Kidney glomerular epithelial cell (primary cell): Measurements from ENCODE around the gene FSD1L.
"Not testable (repeated sequence)": the region's sequence is repeated elsewhere in the genome, so short reads cannot be mapped to it uniquely, and the experiment has no call there.

Experiments used
- DNase-seq: peaks from one replicate; lab custom pipeline; 2025; lab: John Stamatoyannopoulos, UW

Gene FSD1L

GRCh38 chr9:105484226-105484625 is 36.4 kb downstream of the FSD1L start:
- DNase-seq: no peak

GRCh38 chr9:105485131-105485530 is 37.3 kb downstream of the FSD1L start:
- DNase-seq: no peak

GRCh38 chr9:105496826-105497225 is 49.0 kb downstream of the FSD1L start:
- DNase-seq: no peak

- DNase-seq: no peak
Measured at GRCh38 chr9:105497704-105498103, 49.9 kb downstream of the FSD1L start.

- DNase-seq: peak; percentile 57
Measured at GRCh38 chr9:105500108-105500766, 52.4 kb downstream of the FSD1L start.

GRCh38 chr9:105501414-105501813 is 53.6 kb downstream of the FSD1L start:
- no peak for DNase-seq

GRCh38 chr9:105502276-105502675 is 54.4 kb downstream of the FSD1L start:
- DNase-seq: no peak

- no peak for DNase-seq
Measured at GRCh38 chr9:105503881-105504280, 56.0 kb downstream of the FSD1L start.

- DNase-seq: no peak
Measured at GRCh38 chr9:105507096-105507790, 59.4 kb downstream of the FSD1L start.

- DNase-seq: no peak
Measured at GRCh38 chr9:105508530-105508929, 60.7 kb downstream of the FSD1L start.

GRCh38 chr9:105510024-105510423 is 62.2 kb downstream of the FSD1L start:
- DNase-seq: peak; percentile 15

GRCh38 chr9:105511446-105511845 is 63.6 kb downstream of the FSD1L start:
- no peak for DNase-seq

GRCh38 chr9:105515811-105516413 is 68.1 kb downstream of the FSD1L start:
- no peak for DNase-seq

- DNase-seq: not testable (repeated sequence)
Measured at GRCh38 chr9:105519710-105520369, 72.0 kb downstream of the FSD1L start.

- DNase-seq: not testable (repeated sequence)
Measured at GRCh38 chr9:105520992-105521391, 73.2 kb downstream of the FSD1L start.

GRCh38 chr9:105522618-105523385 is 75.0 kb downstream of the FSD1L start:
- not testable (repeated sequence) for DNase-seq

GRCh38 chr9:105531530-105531929 is 83.7 kb downstream of the FSD1L start:
- no peak for DNase-seq

- DNase-seq: no peak
Measured at GRCh38 chr9:105535920-105536668, 88.3 kb downstream of the FSD1L start.

GRCh38 chr9:105539452-105539851 is 91.6 kb downstream of the FSD1L start:
- no peak for DNase-seq

- DNase-seq: no peak
Measured at GRCh38 chr9:105541838-105542237, 94.0 kb downstream of the FSD1L start.

GRCh38 chr9:105554042-105554441 is 106.2 kb downstream of the FSD1L start:
- no peak for DNase-seq
